Esophagus muscularis mucosa (tissue), 4 donors: Measurements from ENCODE around the gene UGT1A7. TPM values are rescaled to one million over a fixed set of nuclear protein-coding genes. Genes with fewer than 3 reads are reported as not detected.

Experiments used
- DNase-seq: peaks from one replicate; pipeline ENCODE4 v3.0.0-alpha.2; 2017; ENCODE audit errors: extremely low spot score
- H3K27ac ChIP-seq, 4 donors: fragments of 200-600 bp; sonication (generic); replicated peaks in 1 of 4; 1 replicate in 3 of 4; 2 replicates in 1 of 4; pipeline ENCODE4 v1.5.1; 2016 to 2019; ENCODE audit warnings: mild to moderate bottlenecking in 1 of 4
- H3K27me3 ChIP-seq, 4 donors: fragments of 200-600 bp; sonication (generic); one replicate each; pipeline versions ENCODE4 v1.5.1 to v1.6.0; 2016 to 2019
- H3K36me3 ChIP-seq, 4 donors: fragments of 200-600 bp; sonication (generic); one replicate each; pipeline ENCODE4 v1.5.1; 2016 to 2019
- H3K4me1 ChIP-seq, 4 donors: fragments of 200-600 bp; sonication (generic); one replicate each; pipeline ENCODE4 v1.5.1; 2016 to 2019
- H3K4me3 ChIP-seq, 4 donors: fragments of 200-600 bp; sonication (generic); 1 replicate in 2 of 4; 2 replicates in 2 of 4; pipeline ENCODE4 v1.5.1; 2016 to 2019; ENCODE audit warnings: mild to moderate bottlenecking in 4 of 4, moderate library complexity in 1 of 4
- H3K9me3 ChIP-seq, 4 donors: fragments of 200-600 bp; sonication (generic); 1 replicate in 3 of 4; 2 replicates in 1 of 4; pipeline ENCODE4 v1.5.1; 2016 to 2019
- CTCF ChIP-seq, 3 experiments: fragments of 200-600 bp in 2 of 3; fragments of 450-650 bp in 1 of 3; sonication (generic) in 2 of 3; IDR thresholded peaks; one replicate each; pipeline ENCODE4 v1.5.1; 2017 to 2019; ENCODE audit warnings: antibody characterized with exemption in 3 of 3, mild to moderate bottlenecking in 2 of 3, moderate library complexity in 1 of 3
- EP300 ChIP-seq: sonication (generic); formaldehyde crosslinking; IDR thresholded peaks from one replicate; pipeline ENCODE4 v1.6.1; 2017; ENCODE audit warnings: antibody characterized with exemption
- POLR2A ChIP-seq: fragments of 450-650 bp; IDR thresholded peaks from one replicate; pipeline ENCODE4 v1.6.1; 2017; ENCODE audit warnings: antibody characterized with exemption, moderate library complexity, mild to moderate bottlenecking, low read depth
- POLR2AphosphoS5 ChIP-seq, 2 donors: sonication (generic); formaldehyde crosslinking; IDR thresholded peaks; one replicate each; pipeline ENCODE4 v1.6.1; 2017; ENCODE audit warnings: antibody characterized with exemption in 2 of 2
- WGBS: methylation state at CpG from one replicate; pipeline ENCODE4 v1.1.5; 2018; 5-methylcytosine and 5-hydroxymethylcytosine counted together
- intact Hi-C: fragments of 100-400 bp; cut with DNase I; formaldehyde crosslinking; loops from one replicate; pipeline ENCODE4 v1.15.1; 2023
- total RNA-seq, 4 donors: library from RNA; depleted of rRNA; stranded (reverse); fragments of >200 nt; gene quantifications; one replicate each; pipeline versions ENCODE4 v1.1.0 to v1.2.1, GENCODE V29; 2016

UGT1A7 gene
- total RNA-seq, 4 donors from 2014 or later, result 0.42 TPM; not detected in 3

DNA sequence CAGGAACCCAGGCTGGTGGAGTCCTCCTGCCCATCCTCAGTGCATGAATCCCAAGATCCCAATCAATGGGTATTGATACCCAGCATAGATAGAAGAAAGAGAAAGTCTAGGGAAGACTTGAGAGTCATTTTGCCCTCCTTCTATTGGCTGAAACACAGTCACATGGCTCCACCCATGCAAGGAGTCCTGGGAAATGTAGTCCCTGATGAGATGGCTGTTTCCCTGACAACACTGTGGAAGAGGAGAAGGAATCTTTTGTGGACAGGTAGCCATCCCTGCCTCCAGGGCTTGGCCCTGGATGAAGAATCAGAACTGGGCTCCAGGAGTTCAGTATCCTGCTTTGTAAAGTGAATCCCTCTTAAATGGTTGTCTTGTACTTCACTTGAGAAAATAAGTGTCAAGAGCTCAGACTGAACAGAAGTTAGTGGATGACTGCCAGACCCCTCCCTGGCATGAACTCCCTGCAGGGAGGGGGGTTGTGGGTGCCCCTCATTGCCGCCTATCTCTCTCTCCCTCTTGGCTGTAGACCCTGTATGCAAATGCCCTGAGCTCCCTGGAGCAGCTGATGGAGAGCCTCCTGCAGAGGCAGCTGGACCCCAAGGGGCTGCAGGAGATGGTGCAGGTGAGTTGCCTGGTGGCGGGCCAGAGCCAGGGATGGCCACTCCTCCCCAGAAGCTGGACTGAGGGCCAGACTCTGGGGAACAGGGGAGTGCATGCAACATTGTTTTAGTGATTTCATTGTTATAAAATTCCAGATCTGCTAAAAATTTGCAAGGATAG lies 132.5 kb downstream of the UGT1A7 start:
- peaks cover 0 to 5% (median 0%) of the 10 kb centered on the region in 4 donors for H3K27me3 ChIP-seq
- 30% methylated on average over 2 of the region's 2 CpGs for WGBS
- no peaks in the 10 kb centered on the region for H3K36me3 ChIP-seq
- TF ChIP-seq POLR2A (no peak), CTCF (IDR thresholded peaks at IDR 0.05) (no peak), POLR2AphosphoS5 (IDR thresholded peaks at IDR 0.05) (no peak), EP300 (no peak)
- H3K4me1 ChIP-seq, result no peaks in the 10 kb centered on the region
- intact Hi-C loops, result no loop called here
- no peaks in the 10 kb centered on the region for H3K9me3 ChIP-seq
- no peak overlapping the region for H3K4me3 ChIP-seq
- H3K27ac ChIP-seq, result no peak overlapping the region
- DNase-seq, result no peak

- H3K4me3 ChIP-seq, result no peak overlapping the region
- intact Hi-C loops, result no loop called here
- H3K9me3 ChIP-seq, result no peaks in the 10 kb centered on the region
- no peak overlapping the region for H3K27ac ChIP-seq
- H3K4me1 ChIP-seq, result no peaks in the 10 kb centered on the region
- no peaks in the 10 kb centered on the region for H3K36me3 ChIP-seq
- no peak for DNase-seq
- no peak for TF ChIP-seq CTCF (IDR thresholded peaks at IDR 0.05)
- no peak for TF ChIP-seq EP300
- no peak for TF ChIP-seq POLR2AphosphoS5 (IDR thresholded peaks at IDR 0.05)
- no peak for TF ChIP-seq POLR2A
- H3K27me3 ChIP-seq, result peaks cover 0 to 5% (median 0%) of the 10 kb centered on the region in 4 donors
- 72% methylated on average over 6 of the region's 6 CpGs for WGBS
Observed at GRCh38 chr2:233815861-233816260, 134.2 kb downstream of the UGT1A7 start.

GRCh38 chr2:233816334-233816733 lies 134.6 kb downstream of the UGT1A7 start:
- TF ChIP-seq POLR2A, result no peak
- TF ChIP-seq CTCF (IDR thresholded peaks at IDR 0.05), result no peak
- TF ChIP-seq EP300, result no peak
- TF ChIP-seq POLR2AphosphoS5 (IDR thresholded peaks at IDR 0.05), result no peak
- intact Hi-C loops, result no loop called here
- H3K9me3 ChIP-seq, result no peaks in the 10 kb centered on the region
- DNase-seq, result no peak
- no peak overlapping the region for H3K4me3 ChIP-seq
- no peak overlapping the region for H3K27ac ChIP-seq
- H3K4me1 ChIP-seq, result no peaks in the 10 kb centered on the region
- 29% methylated on average over 2 of the region's 2 CpGs for WGBS
- H3K36me3 ChIP-seq, result no peaks in the 10 kb centered on the region
- peaks cover 0 to 5% (median 0%) of the 10 kb centered on the region in 4 donors for H3K27me3 ChIP-seq

DNA sequence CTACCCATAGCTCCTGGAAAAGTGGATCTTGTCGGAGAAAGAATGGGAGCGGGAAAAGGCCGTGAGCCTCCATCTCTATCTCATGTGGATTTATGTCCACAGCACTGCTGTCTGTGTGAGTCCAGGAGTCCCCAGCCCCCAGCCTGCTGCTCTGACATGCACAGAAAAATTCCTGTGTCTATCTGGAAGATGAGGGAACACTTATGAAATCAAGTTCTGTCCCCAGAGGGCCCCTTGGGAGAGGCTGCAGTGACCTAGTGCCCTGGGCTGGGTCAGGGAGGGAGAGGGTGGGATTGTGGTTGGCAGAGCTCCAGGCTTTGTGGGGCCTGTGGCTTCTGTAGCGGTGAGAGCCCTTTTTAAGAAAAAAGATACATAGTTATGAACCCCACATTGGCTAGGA lies 135.1 kb downstream of the UGT1A7 start:
- no peak overlapping the region for H3K27ac ChIP-seq
- H3K4me3 ChIP-seq, result no peak overlapping the region
- H3K27me3 ChIP-seq, result peaks cover 0 to 5% (median 0%) of the 10 kb centered on the region in 4 donors
- no peaks in the 10 kb centered on the region for H3K36me3 ChIP-seq
- WGBS, result 71% methylated on average over 4 of the region's 4 CpGs
- no peaks in the 10 kb centered on the region for H3K4me1 ChIP-seq
- intact Hi-C loops, result no loop called here
- no peaks in the 10 kb centered on the region for H3K9me3 ChIP-seq
- TF ChIP-seq CTCF (IDR thresholded peaks at IDR 0.05), result no peak
- TF ChIP-seq POLR2A, result no peak
- TF ChIP-seq EP300, result no peak
- TF ChIP-seq POLR2AphosphoS5 (IDR thresholded peaks at IDR 0.05), result no peak
- no peak for DNase-seq

GRCh38 chr2:233817361-233817911 lies 135.7 kb downstream of the UGT1A7 start:
- TF ChIP-seq EP300 (no peak), CTCF (IDR thresholded peaks at IDR 0.05) (no peak), POLR2A (no peak), POLR2AphosphoS5 (IDR thresholded peaks at IDR 0.05) (no peak)
- no peaks in the 10 kb centered on the region for H3K4me1 ChIP-seq
- no peak for DNase-seq
- WGBS, result 90% methylated on average over 2 of the region's 3 CpGs
- no peaks in the 10 kb centered on the region for H3K9me3 ChIP-seq
- no peak overlapping the region for H3K27ac ChIP-seq
- H3K4me3 ChIP-seq, result no peak overlapping the region
- H3K27me3 ChIP-seq, result peaks cover 0 to 5% (median 0%) of the 10 kb centered on the region in 4 donors
- no peaks in the 10 kb centered on the region for H3K36me3 ChIP-seq
- intact Hi-C loops, result no loop called here
